CD14-positive monocyte (primary cell): Measurements from ENCODE around the gene PKP3. TPM values are rescaled to one million over a fixed set of nuclear protein-coding genes. Genes with fewer than 3 reads are reported as not detected.

ENCODE experiments used
- DNase-seq, 3 donors: peaks; one replicate each; pipeline ENCODE4 v3.0.0-alpha.2; 2011 to 2022
- H2AFZ ChIP-seq: 2 replicates; pipeline ENCODE4 v1.6.0; 2012; ENCODE audit warnings: mild to moderate bottlenecking, low read depth, low read length, inconsistent platforms; ENCODE audit not compliant: insufficient read depth, poor library complexity, severe bottlenecking
- H3K27ac ChIP-seq, 2 donors: 1 replicate in 1 of 2; 2 replicates in 1 of 2; pipeline ENCODE4 v1.5.1; 2012 to 2013; ENCODE audit warnings: low read length in 2 of 2, control low read depth in 1 of 2, inconsistent platforms in 1 of 2, low read depth in 1 of 2, mild to moderate bottlenecking in 1 of 2
- H3K27me3 ChIP-seq, 2 donors: one replicate each; pipeline versions ENCODE4 v1.6.0 to v1.6.1; 2011 to 2013; ENCODE audit warnings: low read length in 2 of 2; ENCODE audit not compliant: control insufficient read depth in 2 of 2, insufficient read depth in 2 of 2
- H3K36me3 ChIP-seq, 2 donors: replicated peaks in 1 of 2; 1 replicate in 1 of 2; 2 replicates in 1 of 2; pipeline versions ENCODE4 v1.5.1 to v1.6.1; 2012 to 2013; ENCODE audit warnings: low read length in 2 of 2, control low read depth in 1 of 2, inconsistent platforms in 1 of 2, mild to moderate bottlenecking in 1 of 2; ENCODE audit not compliant: insufficient read depth in 2 of 2, control insufficient read depth in 1 of 2
- H3K4me1 ChIP-seq, 2 donors: 1 replicate in 1 of 2; 2 replicates in 1 of 2; pipeline versions ENCODE4 v1.5.1 to v1.6.1; 2012 to 2013; ENCODE audit warnings: low read length in 2 of 2, control low read depth in 1 of 2, inconsistent platforms in 1 of 2, mild to moderate bottlenecking in 1 of 2, moderate library complexity in 1 of 2; ENCODE audit not compliant: insufficient read depth in 2 of 2, control insufficient read depth in 1 of 2
- H3K4me2 ChIP-seq: replicated peaks from 2 replicates; pipeline ENCODE3; 2012; ENCODE audit warnings: low read length, moderate library complexity, mild to moderate bottlenecking; ENCODE audit not compliant: poor library complexity, severe bottlenecking; ENCODE audit errors: extremely low read depth
- H3K4me3 ChIP-seq, 3 experiments: fragments of 200-600 bp in 1 of 3; sonication (generic) in 1 of 3; replicated peaks in 1 of 3; 1 replicate in 2 of 3; 2 replicates in 1 of 3; pipeline ENCODE4 v1.5.1; 2011 to 2013; ENCODE audit warnings: low read length in 3 of 3, mild to moderate bottlenecking in 3 of 3, control low read depth in 2 of 3, low read depth in 2 of 3, inconsistent platforms in 1 of 3, moderate library complexity in 1 of 3
- H3K79me2 ChIP-seq: 2 replicates; pipeline ENCODE4 v1.6.0; 2012; ENCODE audit warnings: mild to moderate bottlenecking, control low read depth, inconsistent platforms, low read length, moderate library complexity; ENCODE audit not compliant: insufficient read depth
- H3K9ac ChIP-seq: 2 replicates; pipeline ENCODE4 v1.6.0; 2017; ENCODE audit warnings: low read length, mild to moderate bottlenecking; ENCODE audit not compliant: insufficient read depth, poor library complexity, severe bottlenecking
- H3K9me3 ChIP-seq, 2 donors: replicated peaks in 1 of 2; 1 replicate in 1 of 2; 2 replicates in 1 of 2; pipeline versions ENCODE4 v1.5.1 to v1.6.1; 2012 to 2013; ENCODE audit warnings: low read length in 2 of 2, control low read depth in 1 of 2; ENCODE audit not compliant: control insufficient read depth in 1 of 2, insufficient read depth in 1 of 2
- H4K20me1 ChIP-seq: 2 replicates; pipeline ENCODE4 v1.6.0; 2012; ENCODE audit warnings: mild to moderate bottlenecking, low read length, control low read depth, moderate library complexity; ENCODE audit not compliant: insufficient read depth
- H3K27ac Mint-ChIP-seq, 7 donors: one replicate each; pipeline ENCODE4 v1.8.0; 2020; ENCODE audit warnings: mild to moderate bottlenecking in 7 of 7, mixed read lengths in 7 of 7, moderate library complexity in 6 of 7, inconsistent platforms in 2 of 7
- H3K27me3 Mint-ChIP-seq, 3 donors: one replicate each; pipeline ENCODE4 v1.8.0; 2021 to 2022; ENCODE audit warnings: low read depth in 3 of 3, mild to moderate bottlenecking in 3 of 3, mixed read lengths in 3 of 3, moderate library complexity in 3 of 3, inconsistent platforms in 1 of 3
- H3K36me3 Mint-ChIP-seq, 2 donors: one replicate each; pipeline ENCODE4 v1.8.0; 2020; ENCODE audit warnings: mixed read lengths in 2 of 2, inconsistent platforms in 1 of 2, mild to moderate bottlenecking in 1 of 2
- H3K4me1 Mint-ChIP-seq: one replicate; pipeline ENCODE4 v1.8.0; 2020; ENCODE audit warnings: mild to moderate bottlenecking, mixed read lengths
- H3K4me3 Mint-ChIP-seq, 2 donors: one replicate each; pipeline ENCODE4 v1.8.0; 2020; ENCODE audit warnings: mild to moderate bottlenecking in 2 of 2, mixed read lengths in 2 of 2, moderate library complexity in 1 of 2
- H3K9me3 Mint-ChIP-seq, 7 donors: one replicate each; pipeline ENCODE4 v1.8.0; 2020 to 2022; ENCODE audit warnings: mixed read lengths in 7 of 7, mild to moderate bottlenecking in 6 of 7, moderate library complexity in 6 of 7, inconsistent platforms in 2 of 7
- WGBS: methylation state at CpG from one replicate; pipeline ENCODE4 v1.1.5; 2013; ENCODE audit warnings: missing lambda C conversion rate; ENCODE audit not compliant: insufficient coverage; 5-methylcytosine and 5-hydroxymethylcytosine counted together
- intact Hi-C, 2 donors: fragments of 100-400 bp; cut with micrococcal nuclease; formaldehyde crosslinking; loops; one replicate each; pipeline versions ENCODE4 v1.15.0 to v1.15.1; 2023
- polyA plus RNA-seq, 3 donors: library from polyadenylated mRNA; depleted of rRNA in 1 of 3; unstranded in 2 of 3; stranded (reverse) in 1 of 3; fragments of 300-500 nt in 2 of 3; fragments of >200 nt in 1 of 3; fragmentation: Illumina TruSeq in 2 of 3; gene quantifications; 1 replicate in 2 of 3; 2 replicates in 1 of 3; pipeline ENCODE4 v1.2.3, GENCODE V29; 2012 to 2021
- TF ChIP-seq, protein P1 (sequence below): fragments of 200-600 bp; IDR thresholded peaks from one replicate; pipeline ENCODE4 v1.8.0; 2022; ENCODE audit warnings: antibody characterized with exemption, mild to moderate bottlenecking

The PKP3 gene
- polyA plus RNA-seq, 3 donors = not detected

DNA sequence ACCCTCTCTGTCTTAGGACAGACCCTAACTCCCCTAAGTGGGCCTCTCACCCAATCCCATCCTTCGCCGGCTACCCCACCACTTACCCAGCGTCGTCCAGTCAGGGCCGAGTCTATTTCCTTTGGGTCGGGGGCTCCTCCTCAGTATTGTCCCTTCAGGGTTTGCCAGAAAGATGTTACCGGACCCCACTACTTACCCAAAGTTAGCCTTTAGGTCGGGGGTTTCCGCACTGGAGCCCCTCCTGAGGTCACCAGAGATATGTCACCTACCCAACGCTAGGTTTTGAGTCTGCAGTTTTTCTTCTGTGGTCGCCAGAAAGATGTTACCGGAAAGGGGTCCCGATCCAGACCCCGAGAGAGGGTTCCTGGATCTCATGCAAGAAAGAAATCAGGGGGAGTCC lies 42.6 kb upstream of the PKP3 start:
- H3K4me3 Mint-ChIP-seq = peak overlapping the region in 1 of 2 donors; percentile 33
- Histone ChIP-seq H2AFZ (no peak overlapping the region), H3K36me3 (no peaks in the 10 kb centered on the region), H3K4me3 (no peak overlapping the region), H3K4me1 (peaks cover 18 to 33% of the 10 kb centered on the region in 2 donors), H3K27me3 (peaks cover 0 to 22% of the 10 kb centered on the region in 2 donors), H3K4me2 (no peak overlapping the region), H4K20me1 (no peaks in the 10 kb centered on the region), H3K79me2 (no peaks in the 10 kb centered on the region), H3K27ac (no peak overlapping the region), H3K9me3 (no peaks in the 10 kb centered on the region), H3K9ac (no peak overlapping the region)
- intact Hi-C loops = loop anchor here in 1 of 2 donors (5.0 to 10.0 kb wide), 2 partner anchors 47 to 99 kb away; partner anchors contain the start of gene IFITM2
- peaks cover 28% of the 10 kb centered on the region for H3K4me1 Mint-ChIP-seq
- H3K27me3 Mint-ChIP-seq = peaks cover 21 to 61% (median 36%) of the 10 kb centered on the region in 3 donors
- TF ChIP-seq, protein P1, sequence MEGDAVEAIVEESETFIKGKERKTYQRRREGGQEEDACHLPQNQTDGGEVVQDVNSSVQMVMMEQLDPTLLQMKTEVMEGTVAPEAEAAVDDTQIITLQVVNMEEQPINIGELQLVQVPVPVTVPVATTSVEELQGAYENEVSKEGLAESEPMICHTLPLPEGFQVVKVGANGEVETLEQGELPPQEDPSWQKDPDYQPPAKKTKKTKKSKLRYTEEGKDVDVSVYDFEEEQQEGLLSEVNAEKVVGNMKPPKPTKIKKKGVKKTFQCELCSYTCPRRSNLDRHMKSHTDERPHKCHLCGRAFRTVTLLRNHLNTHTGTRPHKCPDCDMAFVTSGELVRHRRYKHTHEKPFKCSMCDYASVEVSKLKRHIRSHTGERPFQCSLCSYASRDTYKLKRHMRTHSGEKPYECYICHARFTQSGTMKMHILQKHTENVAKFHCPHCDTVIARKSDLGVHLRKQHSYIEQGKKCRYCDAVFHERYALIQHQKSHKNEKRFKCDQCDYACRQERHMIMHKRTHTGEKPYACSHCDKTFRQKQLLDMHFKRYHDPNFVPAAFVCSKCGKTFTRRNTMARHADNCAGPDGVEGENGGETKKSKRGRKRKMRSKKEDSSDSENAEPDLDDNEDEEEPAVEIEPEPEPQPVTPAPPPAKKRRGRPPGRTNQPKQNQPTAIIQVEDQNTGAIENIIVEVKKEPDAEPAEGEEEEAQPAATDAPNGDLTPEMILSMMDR = no peak
- 98% methylated on average over 12 of the region's 14 CpGs for WGBS
- no peaks in the 10 kb centered on the region for H3K36me3 Mint-ChIP-seq
- H3K9me3 Mint-ChIP-seq = no peaks in the 10 kb centered on the region
- no peak for DNase-seq
- H3K27ac Mint-ChIP-seq = peak overlapping the region in 1 of 7 donors; percentile 47

DNA sequence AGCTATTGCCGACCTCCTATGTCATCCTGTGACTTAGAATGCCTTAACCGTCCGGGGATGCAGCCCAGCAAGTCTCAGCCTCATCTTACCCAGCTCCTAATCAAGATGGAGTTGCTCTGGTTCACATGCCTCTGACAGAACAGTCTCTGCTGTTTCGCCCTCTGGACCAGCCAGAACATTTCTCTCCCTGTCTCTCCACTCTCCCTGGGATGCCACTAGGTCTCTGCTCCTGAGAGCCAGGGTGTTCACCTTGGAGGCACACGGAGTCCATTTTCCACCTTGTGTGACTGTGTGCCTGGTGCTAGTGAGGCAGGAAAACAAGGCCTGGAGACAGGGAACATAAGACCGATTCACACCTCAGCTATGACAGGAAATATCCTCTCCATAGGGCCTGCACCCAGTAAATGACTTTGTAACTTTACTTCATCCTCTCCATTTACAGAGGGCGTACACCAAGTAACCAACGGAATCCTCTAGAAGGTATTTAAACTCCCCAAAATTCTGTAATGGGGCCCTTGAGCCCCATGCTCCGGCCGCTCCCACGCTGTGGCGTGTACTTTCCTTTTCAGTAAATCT lies 41.5 kb upstream of the PKP3 start:
- Histone ChIP-seq H3K9me3 (no peaks in the 10 kb centered on the region), H3K4me2 (no peak overlapping the region), H3K4me1 (peaks cover 18 to 33% of the 10 kb centered on the region in 2 donors), H3K36me3 (no peaks in the 10 kb centered on the region), H3K9ac (no peak overlapping the region), H2AFZ (no peak overlapping the region), H3K27me3 (peaks cover 0 to 22% of the 10 kb centered on the region in 2 donors), H4K20me1 (no peaks in the 10 kb centered on the region), H3K27ac (no peak overlapping the region), H3K79me2 (no peaks in the 10 kb centered on the region), H3K4me3 (no peak overlapping the region)
- peaks cover 21 to 57% (median 31%) of the 10 kb centered on the region in 3 donors for H3K27me3 Mint-ChIP-seq
- intact Hi-C loops = loop anchor here in 1 of 2 donors (5.0 to 10.0 kb wide), 2 partner anchors 48 to 100 kb away; partner anchors contain the start of gene IFITM2
- peak overlapping the region in 2 of 7 donors; percentile 20 to 62 for H3K27ac Mint-ChIP-seq
- no peaks in the 10 kb centered on the region for H3K36me3 Mint-ChIP-seq
- H3K4me1 Mint-ChIP-seq = peaks cover 28% of the 10 kb centered on the region
- TF ChIP-seq, protein P1 = no peak
- no peak for DNase-seq
- WGBS = 91% methylated on average over 5 of the region's 12 CpGs
- H3K4me3 Mint-ChIP-seq = peak overlapping the region in 1 of 2 donors; percentile 56
- H3K9me3 Mint-ChIP-seq = no peaks in the 10 kb centered on the region
